OCI-M1 (cell line): ENCODE data around the gene KRTAP5-4.
A peak's percentile ranks its signal among the peaks of the same experiment; 100 is the strongest.
"Not testable (repeated sequence)": the region's sequence is repeated elsewhere in the genome, so short reads cannot be mapped to it uniquely, and the experiment has no call there.

Source experiments
- DNase-seq: peaks from one replicate; lab custom pipeline; 2025; lab: John Stamatoyannopoulos, UW

The KRTAP5-4 gene

GRCh38 chr11:1600626-1601025 is 21.3 kb downstream of the KRTAP5-4 start:
- DNase-seq, result no peak

- no peak for DNase-seq
Measured at GRCh38 chr11:1598816-1599215, 23.1 kb downstream of the KRTAP5-4 start.

GRCh38 chr11:1598406-1598805 is 23.5 kb downstream of the KRTAP5-4 start:
- not testable (repeated sequence) for DNase-seq

GRCh38 chr11:1597994-1598380 is 24.0 kb downstream of the KRTAP5-4 start, which contains the start of gene KRTAP5-2:
Gene KRTAP5-2, minus strand, starts transcription at chr11:1598294. Its CDS starts 44 bp downstream, at chr11:1598250.
- DNase-seq, result no peak

- DNase-seq, result no peak
Measured at GRCh38 chr11:1597331-1597993, 24.5 kb downstream of the KRTAP5-4 start.

GRCh38 chr11:1596576-1597121 is 25.3 kb downstream of the KRTAP5-4 start:
- not testable (repeated sequence) for DNase-seq

- peak; percentile 60 for DNase-seq
Measured at GRCh38 chr11:1595994-1596575, 25.9 kb downstream of the KRTAP5-4 start.

- no peak for DNase-seq
Measured at GRCh38 chr11:1592628-1593027, 29.3 kb downstream of the KRTAP5-4 start.

- DNase-seq, result no peak
Measured at GRCh38 chr11:1589996-1590395, 31.9 kb downstream of the KRTAP5-4 start.

GRCh38 chr11:1589191-1589963 is 32.6 kb downstream of the KRTAP5-4 start:
- not testable (repeated sequence) for DNase-seq

GRCh38 chr11:1586699-1587098 is 35.2 kb downstream of the KRTAP5-4 start:
- DNase-seq, result no peak

- not testable (repeated sequence) for DNase-seq
Measured at GRCh38 chr11:1584661-1585370, 37.1 kb downstream of the KRTAP5-4 start, which contains the start of gene KRTAP5-1. Gene KRTAP5-1, minus strand, starts transcription at chr11:1585283. Its CDS starts 34 bp downstream, at chr11:1585249.

- DNase-seq, result not testable (repeated sequence)
Measured at GRCh38 chr11:1582909-1583308, 39.0 kb downstream of the KRTAP5-4 start.

- no peak for DNase-seq
Measured at GRCh38 chr11:1581976-1582375, 40.0 kb downstream of the KRTAP5-4 start.

GRCh38 chr11:1576825-1577224 is 45.1 kb downstream of the KRTAP5-4 start:
- DNase-seq, result no peak

- not testable (repeated sequence) for DNase-seq
Measured at GRCh38 chr11:1575756-1576155, 46.2 kb downstream of the KRTAP5-4 start.

GRCh38 chr11:1574933-1575242 is 47.0 kb downstream of the KRTAP5-4 start:
- DNase-seq, result no peak

GRCh38 chr11:1574238-1574932 is 47.6 kb downstream of the KRTAP5-4 start:
- DNase-seq, result peak; percentile 71

GRCh38 chr11:1573903-1574237 is 48.1 kb downstream of the KRTAP5-4 start:
- DNase-seq, result no peak

GRCh38 chr11:1573077-1573902 is 48.6 kb downstream of the KRTAP5-4 start:
- no peak for DNase-seq
